ENCODE data around the gene MMP28. TPM values are rescaled to one million over a fixed set of nuclear protein-coding genes. Genes with fewer than 3 reads are reported as not detected.

MMP28 gene, protein sequence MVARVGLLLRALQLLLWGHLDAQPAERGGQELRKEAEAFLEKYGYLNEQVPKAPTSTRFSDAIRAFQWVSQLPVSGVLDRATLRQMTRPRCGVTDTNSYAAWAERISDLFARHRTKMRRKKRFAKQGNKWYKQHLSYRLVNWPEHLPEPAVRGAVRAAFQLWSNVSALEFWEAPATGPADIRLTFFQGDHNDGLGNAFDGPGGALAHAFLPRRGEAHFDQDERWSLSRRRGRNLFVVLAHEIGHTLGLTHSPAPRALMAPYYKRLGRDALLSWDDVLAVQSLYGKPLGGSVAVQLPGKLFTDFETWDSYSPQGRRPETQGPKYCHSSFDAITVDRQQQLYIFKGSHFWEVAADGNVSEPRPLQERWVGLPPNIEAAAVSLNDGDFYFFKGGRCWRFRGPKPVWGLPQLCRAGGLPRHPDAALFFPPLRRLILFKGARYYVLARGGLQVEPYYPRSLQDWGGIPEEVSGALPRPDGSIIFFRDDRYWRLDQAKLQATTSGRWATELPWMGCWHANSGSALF
- 1.4 and 1.5 TPM in 2 replicates for total RNA-seq

DNA sequence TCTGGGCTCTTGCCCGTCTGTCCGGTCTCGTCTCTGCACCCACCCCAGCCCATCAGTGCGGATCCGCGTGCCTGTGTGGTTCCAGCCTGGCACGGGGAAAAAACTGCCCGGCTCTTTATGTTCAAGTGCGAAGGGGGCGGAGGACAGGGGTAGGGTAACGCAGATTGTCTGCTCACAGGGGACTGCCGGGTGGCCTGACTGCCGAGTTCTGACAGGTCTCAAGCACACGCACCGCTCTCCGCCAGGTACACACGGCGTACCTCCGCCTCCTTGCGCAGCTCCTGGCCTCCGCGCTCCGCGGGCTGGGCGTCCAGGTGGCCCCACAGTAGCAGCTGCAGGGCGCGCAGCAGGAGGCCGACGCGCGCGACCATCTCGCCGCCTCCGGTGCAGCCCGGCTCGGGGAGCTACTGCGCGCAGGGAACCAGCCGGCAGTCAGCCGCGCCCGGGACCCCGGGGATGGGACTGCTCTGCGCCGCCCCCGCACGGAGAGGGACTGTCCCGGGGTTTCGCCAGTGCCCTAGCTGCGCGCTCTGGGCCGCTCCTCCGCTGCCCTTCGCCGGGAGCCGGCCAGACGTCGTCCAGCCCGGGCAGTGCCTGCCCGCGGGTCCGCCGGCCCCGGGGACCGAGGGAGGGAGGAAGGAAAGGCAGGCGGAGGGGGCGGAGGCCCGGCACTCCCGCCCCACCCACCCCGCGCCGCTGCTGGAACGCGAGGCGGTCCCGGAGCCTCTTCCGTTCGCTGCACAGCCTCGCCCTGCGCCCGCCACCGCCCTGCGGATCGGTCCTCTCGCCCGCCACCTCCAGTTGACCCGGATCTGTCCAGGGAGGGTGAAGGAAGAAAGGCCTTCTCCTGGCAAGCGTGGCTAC, at the start of gene MMP28:
MMP28 (minus strand) TSS at position 635 of the 864 bp plus-strand sequence; CDS start at position 371, 264 bp downstream.

DNA sequence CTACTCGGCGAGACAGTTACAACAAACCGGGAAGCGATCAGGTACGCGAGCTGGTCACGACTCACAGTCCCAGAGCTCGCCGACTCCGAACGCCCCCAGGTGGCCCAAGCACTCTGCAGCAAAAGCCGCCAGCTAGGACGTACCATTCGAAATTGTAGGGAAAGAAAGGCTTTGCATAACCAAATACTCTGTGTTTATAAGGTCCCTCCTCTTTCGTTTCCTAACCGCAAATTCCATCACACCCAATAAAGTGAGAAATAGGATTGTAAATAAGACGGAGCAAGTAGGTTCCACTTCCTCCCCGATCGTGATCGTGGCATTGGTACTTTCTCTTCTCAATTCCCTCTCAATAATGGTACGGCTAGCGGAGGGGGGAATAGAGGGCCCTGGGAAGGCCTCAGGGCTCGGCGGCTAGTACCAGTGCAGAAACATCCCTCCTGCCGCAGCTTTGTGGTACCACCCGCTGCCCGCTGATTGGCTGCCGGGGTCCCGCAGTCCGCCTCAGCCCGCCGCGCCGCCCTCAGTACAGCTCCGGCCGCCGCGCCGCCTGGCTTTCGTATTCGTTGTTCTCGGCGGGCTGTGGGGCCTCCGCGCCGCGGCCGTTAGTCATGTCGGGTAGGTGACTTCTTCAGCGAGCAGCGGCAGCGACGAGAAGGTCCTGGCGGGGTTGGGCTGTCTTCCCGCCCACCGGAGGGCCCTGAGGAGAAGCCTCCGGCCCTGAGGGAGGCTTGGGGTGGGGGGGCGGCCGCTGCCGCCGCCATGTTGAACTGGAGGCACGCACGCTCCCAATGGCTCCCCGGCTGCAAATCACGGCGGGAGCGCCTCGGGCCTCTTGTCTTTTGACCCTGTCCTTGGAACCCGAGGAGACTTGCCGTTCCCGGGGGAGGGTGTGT, 13.8 kb upstream of the MMP28 start, which contains the start of gene TAF15:
TAF15 (plus strand) TSS at position 523 of the 893 bp plus-strand sequence; CDS start at position 609, 86 bp downstream.

DNA sequence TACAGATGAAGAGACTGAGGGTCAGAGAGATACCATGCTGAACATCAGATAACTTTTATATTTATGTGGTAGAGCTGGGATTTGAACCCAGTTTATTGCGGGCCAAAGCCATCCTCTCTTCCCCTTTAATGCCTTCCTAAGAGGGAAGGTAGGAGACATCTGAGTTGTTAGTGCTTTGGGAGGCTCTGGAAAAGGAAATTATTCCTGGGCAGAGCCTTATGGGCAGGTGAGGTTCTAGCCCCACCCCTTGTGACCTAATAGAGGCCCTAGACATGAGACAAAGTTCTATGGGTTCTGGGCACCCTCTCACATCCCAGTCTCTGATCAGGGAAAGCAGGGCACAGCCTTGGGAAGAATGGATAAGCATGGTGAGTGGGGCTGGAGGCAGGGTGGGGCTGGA, 34.9 kb downstream of the MMP28 start, which contains the start of gene C17orf50:
C17orf50 (plus strand) TSS at position 301 of the 400 bp plus-strand sequence; CDS start at position 356, 55 bp downstream.

DNA sequence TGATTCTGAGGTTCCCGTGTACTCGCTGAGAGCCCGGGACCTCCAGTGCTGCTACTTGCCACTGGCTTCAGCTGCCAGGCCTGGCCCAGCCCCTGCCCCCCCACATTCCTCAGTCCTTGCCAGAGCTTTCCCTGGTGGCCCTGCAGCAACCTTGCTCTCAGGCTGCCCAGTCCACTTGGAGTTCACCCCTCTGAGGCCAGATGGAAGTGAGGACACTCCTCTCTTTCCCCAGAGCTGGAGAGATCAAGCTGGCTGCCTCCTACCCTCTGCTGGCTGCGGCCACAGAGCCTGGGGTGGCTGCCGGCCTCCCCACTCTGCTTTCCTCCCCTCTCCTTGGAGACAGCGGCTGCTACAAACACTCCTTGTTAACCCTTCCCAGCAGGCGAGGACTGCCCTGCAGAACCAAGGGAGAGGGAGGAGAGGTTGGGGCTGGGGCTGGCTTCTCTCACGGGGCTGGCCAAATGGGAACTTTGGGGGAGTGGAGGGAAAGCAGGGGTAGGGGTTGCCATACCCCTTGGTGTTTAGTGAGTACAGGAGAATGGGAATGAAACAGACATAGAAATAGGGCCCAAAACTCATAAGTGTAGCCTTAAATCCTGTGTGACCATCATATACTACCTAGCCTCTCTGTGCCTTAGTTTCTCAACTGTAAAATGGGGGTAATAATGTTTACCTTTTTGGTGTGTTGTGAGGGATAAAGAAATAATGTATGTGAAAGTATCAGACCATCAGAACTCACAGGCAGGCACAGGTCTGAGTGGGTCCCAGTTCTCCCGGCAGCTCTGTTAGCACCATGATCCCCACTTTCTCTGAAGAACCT, 42.3 kb downstream of the MMP28 start, which contains the start of gene GAS2L2:
GAS2L2 (minus strand) TSS at position 295 of the 820 bp plus-strand sequence. CDS start 389 bp downstream, outside the sequence.

DNA sequence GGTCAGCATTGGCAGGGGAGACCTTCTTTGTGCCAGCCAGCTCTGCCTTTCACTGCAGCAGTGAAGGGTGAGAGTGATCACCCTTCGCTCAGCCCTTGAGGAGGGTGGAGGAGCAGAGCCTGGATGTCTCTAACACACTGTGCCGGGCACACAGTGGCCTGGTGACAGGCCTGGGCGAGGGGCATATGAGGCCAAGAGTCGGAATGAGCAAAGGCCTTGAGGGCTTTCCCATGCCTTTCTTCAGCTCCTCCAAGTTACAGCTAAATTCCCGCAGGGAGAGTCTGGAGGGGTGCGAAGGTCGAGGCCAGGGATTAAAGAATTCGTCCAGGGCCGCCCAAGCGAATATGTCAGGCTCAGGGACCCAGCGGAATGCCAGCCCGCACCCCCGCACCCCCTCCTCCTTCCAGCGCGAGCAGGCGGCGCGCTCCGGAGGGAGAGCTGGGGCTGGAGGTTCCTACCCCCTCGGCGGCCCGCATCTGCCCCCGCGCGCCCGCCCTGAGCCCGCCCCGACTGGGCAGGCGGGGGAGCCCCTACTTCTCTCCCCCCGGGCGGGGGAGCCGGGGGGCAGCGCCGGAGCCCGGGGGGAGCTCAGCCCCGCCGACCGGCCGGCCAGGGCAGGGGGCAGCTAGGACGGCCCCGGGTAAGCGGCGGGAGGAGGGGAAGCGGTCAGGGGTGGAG, 64.1 kb downstream of the MMP28 start, which contains the start of gene RASL10B:
RASL10B (plus strand) TSS at position 401 of the 678 bp plus-strand sequence. CDS start 3,546 bp downstream, outside the sequence.

Other genes starting within 250 kb of the MMP28 start
- not detected in 2 replicates for gene SLFN14, start 234.8 kb downstream of the MMP28 start, total RNA-seq
- gene PEX12, start 217.1 kb downstream of the MMP28 start, total RNA-seq, result 3.7 and 4.1 TPM in 2 replicates
- gene AP2B1, start 208.3 kb downstream of the MMP28 start, total RNA-seq, result 56.2 and 82.9 TPM in 2 replicates
- gene RASL10B, start 64.0 kb downstream of the MMP28 start, total RNA-seq, result 1.1 and 1.3 TPM in 2 replicates
- gene GAS2L2, start 42.4 kb downstream of the MMP28 start, total RNA-seq, result not detected in 2 replicates
- gene C17orf50, start 34.8 kb downstream of the MMP28 start, total RNA-seq, result not detected in 2 replicates
- 46.5 and 64.6 TPM in 2 replicates for gene TAF15, start 13.8 kb upstream of the MMP28 start, total RNA-seq
- not detected in 2 replicates for gene HEATR9, start 73.2 kb upstream of the MMP28 start, total RNA-seq
- not detected in 2 replicates for gene CCL5, start 84.7 kb upstream of the MMP28 start, total RNA-seq
- 0.16 TPM in 1 of 2 replicates, not detected in the other for gene RDM1, start 135.1 kb upstream of the MMP28 start, total RNA-seq
- not detected in 2 replicates for gene LYZL6, start 148.1 kb upstream of the MMP28 start, total RNA-seq
- gene CCL16, start 185.9 kb upstream of the MMP28 start, total RNA-seq, result not detected in 2 replicates
- not detected in 2 replicates for gene CCL14, start 191.1 kb upstream of the MMP28 start, total RNA-seq
- not detected in 2 replicates for gene CCL15, start 205.9 kb upstream of the MMP28 start, total RNA-seq
- not detected in 2 replicates for gene CCL23, start 222.3 kb upstream of the MMP28 start, total RNA-seq

All from bronchial smooth muscle cell (primary cell).